Stomach (tissue), 4 donors: ENCODE results near the gene AMPD3.

Experiments used
- POLR2A ChIP-seq, 4 donors: fragments of 450-650 bp; IDR thresholded peaks; one replicate each; pipeline ENCODE4 v1.6.1; 2016; ENCODE audit warnings: antibody characterized with exemption in 4 of 4, control low read depth in 2 of 4, mild to moderate bottlenecking in 1 of 4, moderate library complexity in 1 of 4
- POLR2AphosphoS5 ChIP-seq, 3 donors: sonication (generic); formaldehyde crosslinking; IDR thresholded peaks; one replicate each; pipeline ENCODE4 v1.6.1; 2016; ENCODE audit warnings: antibody characterized with exemption in 3 of 3
- TF ChIP-seq, protein P1 (sequence below), 7 experiments: fragments of 450-650 bp in 4 of 7; fragments of 200-600 bp in 3 of 7; sonication (generic) in 3 of 7; IDR thresholded peaks; one replicate each; pipeline ENCODE4 v1.5.1; 2016 to 2019; ENCODE audit warnings: antibody characterized with exemption in 7 of 7, control low read depth in 2 of 7, mild to moderate bottlenecking in 1 of 7

DNA sequence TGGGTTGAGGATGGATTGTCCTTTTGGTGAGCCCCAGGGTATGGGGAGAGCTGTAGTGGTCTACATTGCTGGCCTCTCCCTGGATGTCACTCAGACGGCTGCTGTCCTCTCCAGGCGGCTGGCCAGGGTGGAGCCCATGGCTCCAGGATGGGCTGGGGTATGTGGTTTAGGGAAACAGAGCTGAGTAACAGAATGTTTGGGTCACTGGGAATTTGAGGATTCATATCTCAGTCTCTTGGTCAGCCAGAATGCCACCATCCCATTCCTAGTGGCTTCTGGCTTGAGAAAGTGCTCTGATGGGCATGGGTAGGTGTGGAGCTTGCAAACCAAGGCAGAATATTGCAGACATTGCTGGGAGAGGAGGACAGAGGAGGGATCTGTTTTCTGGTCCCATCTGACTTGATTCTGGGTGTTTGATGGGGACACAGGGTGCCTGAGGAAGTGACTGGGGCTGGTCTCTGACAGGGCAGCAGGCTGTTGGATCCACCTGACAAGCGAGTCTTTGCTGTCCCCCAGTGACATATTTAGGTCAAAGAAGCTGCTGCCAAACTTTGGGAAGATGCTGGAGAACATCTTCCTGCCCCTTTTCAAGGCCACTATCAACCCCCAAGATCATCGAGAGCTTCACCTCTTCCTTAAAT, 41.4 kb downstream of the AMPD3 start:
- TF ChIP-seq, protein P1, sequence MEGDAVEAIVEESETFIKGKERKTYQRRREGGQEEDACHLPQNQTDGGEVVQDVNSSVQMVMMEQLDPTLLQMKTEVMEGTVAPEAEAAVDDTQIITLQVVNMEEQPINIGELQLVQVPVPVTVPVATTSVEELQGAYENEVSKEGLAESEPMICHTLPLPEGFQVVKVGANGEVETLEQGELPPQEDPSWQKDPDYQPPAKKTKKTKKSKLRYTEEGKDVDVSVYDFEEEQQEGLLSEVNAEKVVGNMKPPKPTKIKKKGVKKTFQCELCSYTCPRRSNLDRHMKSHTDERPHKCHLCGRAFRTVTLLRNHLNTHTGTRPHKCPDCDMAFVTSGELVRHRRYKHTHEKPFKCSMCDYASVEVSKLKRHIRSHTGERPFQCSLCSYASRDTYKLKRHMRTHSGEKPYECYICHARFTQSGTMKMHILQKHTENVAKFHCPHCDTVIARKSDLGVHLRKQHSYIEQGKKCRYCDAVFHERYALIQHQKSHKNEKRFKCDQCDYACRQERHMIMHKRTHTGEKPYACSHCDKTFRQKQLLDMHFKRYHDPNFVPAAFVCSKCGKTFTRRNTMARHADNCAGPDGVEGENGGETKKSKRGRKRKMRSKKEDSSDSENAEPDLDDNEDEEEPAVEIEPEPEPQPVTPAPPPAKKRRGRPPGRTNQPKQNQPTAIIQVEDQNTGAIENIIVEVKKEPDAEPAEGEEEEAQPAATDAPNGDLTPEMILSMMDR (IDR thresholded peaks at IDR 0.05): no peak
- TF ChIP-seq POLR2A (IDR thresholded peaks at IDR 0.05): no peak
- TF ChIP-seq POLR2AphosphoS5 (IDR thresholded peaks at IDR 0.05): no peak
